GM23338 (cell line): ENCODE measurements around the gene MAN2B2. TPM values are rescaled to one million over a fixed set of nuclear protein-coding genes. Genes with fewer than 3 reads are reported as not detected.

Source experiments
- ATAC-seq: fragments of 200-7000 bp; cut with Tn5 transposase; 3 replicates; pipeline ENCODE4 v1.9.1; 2020
- DNase-seq: peaks from one replicate; pipeline ENCODE4 v3.0.0-alpha.2; 2015; ENCODE audit warnings: low spot score
- H2AFZ ChIP-seq: fragments of 200-600 bp; sonication (generic); 2 replicates; pipeline ENCODE4 v1.8.0; 2016; ENCODE audit warnings: antibody characterized with exemption, mild to moderate bottlenecking, moderate library complexity
- H3F3A ChIP-seq: fragments of 200-600 bp; sonication (generic); replicated peaks from 2 replicates; pipeline ENCODE4 v1.8.0; 2017; ENCODE audit warnings: antibody characterized with exemption, mixed run types, low read depth
- H3K27ac ChIP-seq: fragments of 200-600 bp; sonication (generic); 2 replicates; pipeline ENCODE4 v1.6.1; 2016; ENCODE audit warnings: low read depth
- H3K27me3 ChIP-seq: fragments of 200-600 bp; sonication (generic); 2 replicates; pipeline ENCODE4 v1.8.0; 2016; ENCODE audit warnings: mild to moderate bottlenecking, mixed run types, moderate library complexity; ENCODE audit not compliant: insufficient read depth
- H3K36me3 ChIP-seq: fragments of 200-600 bp; sonication (generic); 2 replicates; pipeline ENCODE4 v1.8.0; 2016; ENCODE audit warnings: mild to moderate bottlenecking; ENCODE audit not compliant: insufficient read depth
- H3K4me1 ChIP-seq: fragments of 200-600 bp; sonication (generic); 2 replicates; pipeline ENCODE4 v1.8.0; 2016; ENCODE audit warnings: mild to moderate bottlenecking, moderate library complexity; ENCODE audit not compliant: insufficient read depth
- H3K4me2 ChIP-seq: fragments of 200-600 bp; sonication (generic); 2 replicates; pipeline ENCODE4 v1.7.1; 2017; ENCODE audit warnings: mixed run types
- H3K4me3 ChIP-seq: fragments of 200-600 bp; sonication (generic); 2 replicates; pipeline ENCODE4 v1.6.1; 2016; ENCODE audit warnings: mixed run types
- H3K79me2 ChIP-seq: fragments of 200-600 bp; sonication (generic); replicated peaks from 2 replicates; pipeline ENCODE4 v1.8.0; 2017; ENCODE audit warnings: mild to moderate bottlenecking; ENCODE audit not compliant: insufficient read depth
- H3K9me2 ChIP-seq: fragments of 200-600 bp; sonication (generic); 2 replicates; pipeline ENCODE4 v1.8.0; 2017; ENCODE audit not compliant: insufficient read depth
- H4K20me1 ChIP-seq: fragments of 200-600 bp; sonication (generic); replicated peaks from 2 replicates; pipeline ENCODE4 v1.8.0; 2017; ENCODE audit warnings: mild to moderate bottlenecking; ENCODE audit not compliant: insufficient read depth
- H3K27ac Mint-ChIP-seq: 2 replicates; pipeline ENCODE4 v1.8.0; 2020; ENCODE audit warnings: inconsistent platforms, mild to moderate bottlenecking, moderate library complexity, mixed read lengths
- H3K27me3 Mint-ChIP-seq: 3 replicates; pipeline ENCODE4 v1.8.0; 2022; ENCODE audit warnings: low read depth, mild to moderate bottlenecking, moderate library complexity, mixed read lengths, inconsistent platforms; ENCODE audit not compliant: insufficient read depth, poor library complexity
- H3K36me3 Mint-ChIP-seq: 3 replicates; pipeline ENCODE4 v1.8.0; 2021; ENCODE audit warnings: low read depth, mild to moderate bottlenecking, inconsistent platforms, moderate library complexity, mixed read lengths
- H3K4me1 Mint-ChIP-seq: 3 replicates; pipeline ENCODE4 v1.8.0; 2020; ENCODE audit warnings: mild to moderate bottlenecking, inconsistent platforms, mixed read lengths
- H3K4me3 Mint-ChIP-seq: 3 replicates; pipeline ENCODE4 v1.8.0; 2021; ENCODE audit warnings: moderate library complexity, mild to moderate bottlenecking, inconsistent platforms, mixed read lengths
- H3K9me3 Mint-ChIP-seq: 3 replicates; pipeline ENCODE4 v1.8.0; 2020; ENCODE audit warnings: moderate library complexity, mild to moderate bottlenecking, inconsistent platforms, mixed read lengths
- CREB1 ChIP-seq: fragments of 250-450 bp; sonication (Bioruptor Pico); IDR thresholded peaks from 2 replicates; pipeline ENCODE4 v1.5.0; 2020; ENCODE audit warnings: low read depth, mild to moderate bottlenecking, moderate library complexity
- CTCF ChIP-seq, 2 experiments: fragments of 200-600 bp in 1 of 2; sonication (generic) in 1 of 2; conservative IDR thresholded peaks; 2 replicates each; pipeline versions ENCODE4 v1.5.1 to v1.6.1; 2016 to 2017; ENCODE audit warnings: antibody characterized with exemption in 2 of 2, low read depth in 2 of 2, mild to moderate bottlenecking in 2 of 2, moderate library complexity in 1 of 2
- ETS1 ChIP-seq: IDR thresholded peaks from 2 replicates; pipeline ENCODE4 v1.6.1; 2016; ENCODE audit warnings: antibody characterized with exemption
- EZH2 ChIP-seq: fragments of 200-600 bp; sonication (generic); IDR thresholded peaks from one replicate; pipeline ENCODE4 v1.8.0; 2017; ENCODE audit warnings: antibody characterized with exemption, mild to moderate bottlenecking, low read depth; ENCODE audit not compliant: unreplicated experiment
- EZH2phosphoT487 ChIP-seq: fragments of 200-600 bp; sonication (generic); IDR thresholded peaks from one replicate; pipeline ENCODE4 v1.8.1; 2018; ENCODE audit warnings: antibody characterized with exemption; ENCODE audit not compliant: unreplicated experiment
- JUNB ChIP-seq: IDR thresholded peaks from one replicate; pipeline ENCODE4 v1.6.1; 2016; ENCODE audit warnings: antibody characterized with exemption; ENCODE audit not compliant: unreplicated experiment
- NANOG ChIP-seq: IDR thresholded peaks from 2 replicates; pipeline ENCODE4 v1.6.1; 2016; ENCODE audit warnings: antibody characterized with exemption, borderline replicate concordance
- POLR2AphosphoS5 ChIP-seq: IDR thresholded peaks from 2 replicates; pipeline ENCODE4 v1.6.1; 2016; ENCODE audit warnings: antibody characterized with exemption, low read depth
- REST ChIP-seq: IDR thresholded peaks from one replicate; pipeline ENCODE4 v1.6.1; 2018; ENCODE audit warnings: antibody characterized with exemption; ENCODE audit not compliant: unreplicated experiment
- STAT1 ChIP-seq: IDR thresholded peaks from one replicate; pipeline ENCODE4 v1.6.1; 2016; ENCODE audit warnings: antibody characterized with exemption; ENCODE audit not compliant: unreplicated experiment
- ZNF114 ChIP-seq: fragments of 250-450 bp; sonication (Bioruptor Pico); IDR thresholded peaks from 2 replicates; pipeline ENCODE4 v1.5.0; 2020; ENCODE audit warnings: mild to moderate bottlenecking, moderate library complexity
- ZNF331 ChIP-seq: fragments of 250-450 bp; sonication (Bioruptor Pico); IDR thresholded peaks from 2 replicates; pipeline ENCODE4 v1.5.0; 2020; ENCODE audit warnings: low read depth, mild to moderate bottlenecking, moderate library complexity
- ZNF462 ChIP-seq: fragments of 250-450 bp; sonication (Bioruptor Pico); IDR thresholded peaks from 2 replicates; pipeline ENCODE4 v1.5.0; 2020; ENCODE audit warnings: mild to moderate bottlenecking, moderate library complexity
- polyA plus RNA-seq: library from polyadenylated mRNA; unstranded; fragments of >200 nt; fragmentation: Nextera tagmentation; extraction: Ambion mirVana; gene quantifications from 2 replicates; pipeline ENCODE4 v1.2.1, GENCODE V29; 2016
- total RNA-seq: library from RNA; depleted of rRNA; stranded (reverse); fragments of >200 nt; shearing (Covaris generic); gene quantifications from 2 replicates; pipeline ENCODE4 v1.2.3, GENCODE V29; 2014

Gene MAN2B2
- total and polyA plus RNA-seq, 2 experiments from 2014 or later, result 1.6 to 6.9 TPM

GRCh38 chr4:6566391-6567190 is 8.4 kb upstream of the MAN2B2 start:
- no peak for TF ChIP-seq NANOG
- TF ChIP-seq STAT1, result no peak
- TF ChIP-seq ZNF114 (CRISPR knock-in tag), result no peak
- TF ChIP-seq POLR2AphosphoS5, result no peak
- TF ChIP-seq EZH2phosphoT487, result no peak
- no peak for TF ChIP-seq JUNB
- TF ChIP-seq ZNF331, result no peak
- TF ChIP-seq REST, result no peak
- TF ChIP-seq CREB1 (CRISPR knock-in tag), result no peak
- no peak for TF ChIP-seq EZH2
- no peak for TF ChIP-seq ZNF462 (CRISPR knock-in tag)
- TF ChIP-seq CTCF (conservative IDR thresholded peaks at IDR 0.05; ENCODE audit: low read depth in 2 of 2), result no peak
- TF ChIP-seq ETS1, result no peak
- no peak for ATAC-seq
- H3K4me3 ChIP-seq, result no peak overlapping the region
- no peak overlapping the region for H3K4me2 ChIP-seq
- Mint-ChIP-seq H3K4me3 (no peak overlapping the region), H3K27me3 (peaks cover 53% of the 10 kb centered on the region), H3K9me3 (no peaks in the 10 kb centered on the region; the same call in 2 of the 3 replicates), H3K27ac (no peak overlapping the region), H3K36me3 (no peaks in the 10 kb centered on the region; the same call in 2 of the 3 replicates), H3K4me1 (peaks cover 4% of the 10 kb centered on the region; the same call in 1 of the 3 replicates)
- H3K27me3 ChIP-seq, result peaks cover 49% of the 10 kb centered on the region
- H3K79me2 ChIP-seq, result no peaks in the 10 kb centered on the region
- DNase-seq, result no peak
- no peaks in the 10 kb centered on the region for H3F3A ChIP-seq
- no peaks in the 10 kb centered on the region for H3K9me2 ChIP-seq
- H3K36me3 ChIP-seq, result no peaks in the 10 kb centered on the region
- H2AFZ ChIP-seq, result no peak overlapping the region
- no peaks in the 10 kb centered on the region; the same call in 1 of the 2 replicates for H4K20me1 ChIP-seq
- no peak overlapping the region for H3K27ac ChIP-seq
- H3K4me1 ChIP-seq, result no peaks in the 10 kb centered on the region
